Transverse colon (tissue), 3 donors: ENCODE measurements around the gene KLHL29.

Experiments
- EP300 ChIP-seq: sonication (generic); formaldehyde crosslinking; IDR thresholded peaks from one replicate; pipeline ENCODE4 v1.6.1; 2017; ENCODE audit warnings: antibody characterized with exemption, low read depth
- POLR2A ChIP-seq: fragments of 450-650 bp; IDR thresholded peaks from one replicate; pipeline ENCODE4 v1.6.1; 2016; ENCODE audit warnings: antibody characterized with exemption, mild to moderate bottlenecking, moderate library complexity
- TF ChIP-seq, protein P1 (sequence below), 5 experiments: fragments of 200-600 bp in 3 of 5; fragments of 450-650 bp in 2 of 5; sonication (generic) in 3 of 5; IDR thresholded peaks; 1 replicate in 2 of 5; 2 replicates in 3 of 5; pipeline ENCODE4 v1.5.1; 2016 to 2017; ENCODE audit warnings: antibody characterized with exemption in 5 of 5, inconsistent platforms in 3 of 5, mild to moderate bottlenecking in 2 of 5, moderate library complexity in 1 of 5

DNA sequence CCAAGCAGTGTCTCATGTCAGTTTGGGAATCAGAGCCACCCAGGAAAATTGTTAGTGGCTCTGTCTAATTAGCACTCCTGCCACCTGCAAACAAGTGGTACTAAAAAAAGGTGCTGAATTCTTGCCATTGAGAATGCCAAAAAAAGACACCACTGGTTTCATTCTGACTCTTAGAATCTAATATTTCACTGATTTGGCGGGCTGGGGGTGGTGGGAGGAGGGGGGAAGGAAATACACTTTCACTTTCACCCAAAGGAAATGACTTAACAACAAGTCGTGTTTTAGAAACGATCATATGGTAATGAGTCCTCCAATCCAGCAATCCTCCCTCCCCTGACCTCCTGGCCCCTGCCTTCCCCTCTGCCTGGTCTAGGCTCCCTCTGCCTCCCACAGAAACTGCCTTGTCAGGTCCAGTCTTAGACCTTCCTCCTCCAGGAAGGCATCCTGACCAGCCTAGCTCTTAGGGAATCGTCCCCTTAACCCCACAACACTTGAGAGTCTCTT, 4.4 kb upstream of the KLHL29 start:
- no peak for TF ChIP-seq EP300
- TF ChIP-seq, protein P1, sequence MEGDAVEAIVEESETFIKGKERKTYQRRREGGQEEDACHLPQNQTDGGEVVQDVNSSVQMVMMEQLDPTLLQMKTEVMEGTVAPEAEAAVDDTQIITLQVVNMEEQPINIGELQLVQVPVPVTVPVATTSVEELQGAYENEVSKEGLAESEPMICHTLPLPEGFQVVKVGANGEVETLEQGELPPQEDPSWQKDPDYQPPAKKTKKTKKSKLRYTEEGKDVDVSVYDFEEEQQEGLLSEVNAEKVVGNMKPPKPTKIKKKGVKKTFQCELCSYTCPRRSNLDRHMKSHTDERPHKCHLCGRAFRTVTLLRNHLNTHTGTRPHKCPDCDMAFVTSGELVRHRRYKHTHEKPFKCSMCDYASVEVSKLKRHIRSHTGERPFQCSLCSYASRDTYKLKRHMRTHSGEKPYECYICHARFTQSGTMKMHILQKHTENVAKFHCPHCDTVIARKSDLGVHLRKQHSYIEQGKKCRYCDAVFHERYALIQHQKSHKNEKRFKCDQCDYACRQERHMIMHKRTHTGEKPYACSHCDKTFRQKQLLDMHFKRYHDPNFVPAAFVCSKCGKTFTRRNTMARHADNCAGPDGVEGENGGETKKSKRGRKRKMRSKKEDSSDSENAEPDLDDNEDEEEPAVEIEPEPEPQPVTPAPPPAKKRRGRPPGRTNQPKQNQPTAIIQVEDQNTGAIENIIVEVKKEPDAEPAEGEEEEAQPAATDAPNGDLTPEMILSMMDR (IDR thresholded peaks at IDR 0.05): no peak
- TF ChIP-seq POLR2A: no peak
